ENCODE measurements around the gene CLDN2.

Gene CLDN2

DNA sequence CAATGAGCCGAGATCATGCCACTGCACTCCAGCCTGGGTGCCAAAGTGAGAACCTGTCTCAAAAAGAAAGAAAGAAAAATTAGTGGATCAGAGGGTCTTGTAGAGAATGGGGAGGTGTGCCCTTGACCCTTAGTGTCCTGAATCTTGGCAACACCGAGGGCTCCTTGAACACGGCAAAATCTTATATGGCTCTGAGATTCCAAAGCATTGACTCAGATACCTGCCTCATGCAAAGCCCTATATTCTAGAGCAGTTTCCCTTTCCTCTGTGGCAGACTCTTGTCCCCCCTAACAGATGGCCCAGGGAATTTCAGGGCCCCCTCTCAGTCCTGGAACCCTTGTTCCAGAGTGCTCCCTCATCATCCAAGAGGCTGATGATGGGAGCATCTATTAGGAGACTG is 6.8 kb downstream of the CLDN2 start:
- no peak for DNase-seq

DNA sequence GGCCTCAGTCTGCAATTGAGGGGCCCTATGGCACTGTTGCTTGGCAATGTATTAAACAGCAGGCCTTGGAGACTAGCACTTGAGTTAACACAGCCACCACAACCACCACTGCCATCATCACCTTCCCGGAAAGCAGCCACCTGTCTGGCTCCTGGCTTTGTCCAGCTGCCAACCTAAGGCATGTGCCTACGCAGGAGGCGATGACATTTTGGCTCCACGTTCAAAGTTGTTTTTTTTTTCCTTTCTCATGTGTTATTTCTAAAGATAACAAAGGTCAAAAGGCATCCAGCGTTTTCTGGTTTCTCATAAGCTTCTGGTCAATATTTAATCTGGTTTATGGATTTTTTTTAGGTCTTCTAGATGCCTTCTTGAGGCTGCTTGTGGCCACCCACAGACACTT is 7.5 kb downstream of the CLDN2 start:
- DNase-seq: no peak

DNA sequence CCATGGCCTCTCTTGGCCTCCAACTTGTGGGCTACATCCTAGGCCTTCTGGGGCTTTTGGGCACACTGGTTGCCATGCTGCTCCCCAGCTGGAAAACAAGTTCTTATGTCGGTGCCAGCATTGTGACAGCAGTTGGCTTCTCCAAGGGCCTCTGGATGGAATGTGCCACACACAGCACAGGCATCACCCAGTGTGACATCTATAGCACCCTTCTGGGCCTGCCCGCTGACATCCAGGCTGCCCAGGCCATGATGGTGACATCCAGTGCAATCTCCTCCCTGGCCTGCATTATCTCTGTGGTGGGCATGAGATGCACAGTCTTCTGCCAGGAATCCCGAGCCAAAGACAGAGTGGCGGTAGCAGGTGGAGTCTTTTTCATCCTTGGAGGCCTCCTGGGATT is 8.0 kb downstream of the CLDN2 start:
- DNase-seq: no peak

DNA sequence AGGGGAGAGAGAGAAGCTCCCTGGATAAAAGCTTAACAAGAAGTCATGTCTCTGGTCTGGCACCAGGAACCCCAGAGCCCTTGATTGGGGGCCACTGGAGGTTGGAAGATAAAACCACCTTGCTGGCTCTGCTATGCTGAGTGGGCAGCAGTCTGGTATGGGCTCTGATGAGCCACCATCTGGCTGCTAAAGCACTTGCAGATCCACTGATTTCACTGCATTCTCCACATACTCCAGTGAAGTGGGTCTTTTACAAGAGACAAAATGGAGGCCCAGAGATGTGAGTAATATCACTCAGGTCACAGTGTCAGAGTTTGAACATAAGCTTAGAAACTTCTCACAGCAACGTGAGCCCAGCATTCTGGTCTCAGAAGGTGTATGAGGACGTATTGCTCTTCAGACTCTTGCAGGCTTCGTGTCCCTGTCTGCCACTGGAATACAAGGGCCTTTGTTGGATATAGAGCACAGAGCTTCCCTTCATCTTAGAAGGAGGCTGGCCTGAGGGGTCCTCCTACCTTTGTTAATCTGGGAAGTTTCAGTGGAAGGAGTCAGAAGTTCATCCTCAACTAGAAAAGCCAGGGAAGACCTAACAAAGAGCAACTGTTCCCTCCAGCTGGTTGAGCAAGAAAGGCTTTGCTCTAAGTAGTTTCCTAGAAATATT is 11.8 kb downstream of the CLDN2 start:
- no peak for DNase-seq

DNA sequence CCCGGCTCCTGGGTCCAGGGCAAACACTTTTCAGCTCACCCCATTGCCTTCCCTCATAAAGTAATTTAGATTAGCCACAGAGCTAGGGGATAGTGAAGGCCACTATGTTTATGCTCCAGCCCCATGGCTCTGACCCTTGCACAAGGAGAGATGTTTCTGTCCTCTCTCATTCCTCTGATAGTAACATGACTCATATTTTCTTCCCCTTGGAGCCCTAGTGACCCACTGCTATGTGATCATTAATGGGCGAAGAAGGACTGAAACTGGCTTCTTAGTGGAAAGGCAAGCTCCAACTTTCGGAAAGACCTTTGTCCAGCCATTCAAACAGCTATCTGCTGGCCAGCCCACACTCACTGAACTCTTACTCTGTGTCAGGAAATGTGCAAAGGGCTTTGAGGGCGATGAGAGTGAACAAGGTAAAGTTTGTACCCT is 12.3 kb downstream of the CLDN2 start:
- DNase-seq: no peak

DNA sequence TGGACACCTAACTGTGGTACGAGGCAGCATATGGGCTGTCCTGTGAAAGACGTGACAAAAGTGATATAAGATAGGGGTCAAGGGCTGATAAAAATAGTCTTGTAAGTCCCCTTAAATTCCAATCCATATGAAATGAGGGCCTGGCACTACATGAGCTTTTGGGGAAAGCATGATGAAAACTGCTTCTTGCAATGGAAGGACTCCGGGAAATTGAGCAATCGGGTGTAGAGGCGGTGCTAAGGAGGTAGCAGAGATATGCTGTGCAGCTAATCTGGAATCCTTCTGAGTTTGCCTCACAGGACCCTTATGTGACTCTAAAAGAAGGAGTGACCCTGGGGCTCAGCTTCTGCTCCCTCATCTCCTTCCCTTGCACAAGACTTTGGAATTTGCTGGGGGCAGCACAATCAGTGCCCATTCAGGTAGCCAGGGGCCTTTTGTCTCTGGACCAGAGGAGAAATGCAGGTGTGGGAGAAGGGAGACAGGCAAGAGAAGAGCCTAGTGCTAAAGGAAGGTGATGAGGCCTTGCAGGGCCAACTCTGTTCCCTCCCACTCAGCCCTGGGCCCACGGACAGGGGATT is 12.8 kb downstream of the CLDN2 start:
- DNase-seq: no peak

DNA sequence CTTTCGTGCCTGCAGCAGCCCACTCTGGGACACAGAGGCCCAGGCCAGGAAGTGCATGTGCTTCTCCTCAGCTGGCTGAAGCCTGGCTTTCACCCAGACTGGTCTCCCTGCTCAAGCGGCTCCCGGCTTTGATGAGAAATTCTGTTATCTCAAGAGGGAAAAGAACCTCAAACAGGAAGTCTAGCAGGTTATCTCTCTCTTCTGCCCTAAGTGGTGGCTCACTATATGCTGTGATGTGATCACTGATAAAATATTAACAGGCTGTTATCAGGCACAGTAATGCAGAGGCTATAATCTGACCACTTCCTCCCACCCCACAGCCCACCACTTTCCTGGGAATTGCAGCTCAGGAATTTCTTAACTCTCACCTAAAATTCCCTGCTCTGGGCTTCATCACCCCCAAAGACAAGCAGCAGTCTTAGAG is 13.3 kb downstream of the CLDN2 start:
- DNase-seq: no peak

DNA sequence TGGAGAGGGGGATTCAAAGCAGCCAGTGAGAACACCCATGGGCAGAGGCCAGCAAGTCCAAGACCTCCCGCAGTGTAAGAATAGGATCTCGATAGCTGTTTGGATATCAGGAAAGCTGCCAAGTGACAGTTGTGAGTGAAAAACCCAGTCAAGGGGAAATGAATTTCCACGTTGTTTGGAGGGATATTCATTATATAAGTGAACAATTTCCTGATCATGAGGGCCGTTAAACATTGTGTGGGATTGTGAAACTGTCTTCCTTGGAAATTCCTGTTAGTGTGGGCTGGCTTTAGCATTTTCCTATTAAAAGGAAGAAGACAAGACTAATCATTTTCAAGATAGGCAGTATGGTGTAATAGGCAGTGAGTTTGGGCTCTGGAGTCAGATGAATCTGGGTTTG is 15.0 kb downstream of the CLDN2 start:
- DNase-seq: no peak

DNA sequence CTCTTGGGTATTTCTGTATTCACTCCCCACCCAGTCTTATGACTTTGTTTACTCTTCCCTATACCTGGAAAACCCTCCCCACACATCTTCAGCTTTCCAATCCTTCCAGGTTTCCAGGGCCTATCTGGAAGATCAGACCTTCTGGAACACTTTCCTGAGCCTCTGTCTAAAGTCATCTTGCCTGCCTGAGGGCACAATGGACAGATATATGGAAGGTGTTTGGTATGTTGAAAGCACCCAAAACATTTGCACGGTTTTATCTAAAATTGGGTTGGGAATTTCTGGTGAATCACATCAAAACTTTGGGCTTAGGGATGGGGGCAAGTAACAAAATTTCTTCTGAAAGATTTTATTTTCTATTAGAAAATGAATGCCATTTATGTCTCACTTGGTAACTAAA is 16.0 kb downstream of the CLDN2 start:
- DNase-seq: no peak

DNA sequence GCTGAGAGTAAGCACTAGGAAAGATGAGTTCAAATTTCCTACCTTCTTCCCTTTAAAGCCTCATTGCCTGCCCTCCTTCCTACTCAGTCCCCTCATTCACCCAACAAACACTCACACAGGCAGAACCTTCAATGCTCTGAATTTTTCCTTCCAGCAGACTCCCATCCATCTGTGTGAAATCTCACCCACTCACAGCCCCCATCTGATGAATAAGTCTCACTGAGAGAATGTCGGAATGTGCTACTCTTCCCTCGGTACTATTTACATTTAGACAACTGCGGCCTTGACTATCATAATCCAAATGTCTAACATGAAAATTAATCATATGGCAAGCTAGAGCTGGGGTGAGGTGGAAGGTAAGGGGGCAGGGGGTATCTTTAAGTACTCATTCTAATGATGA is 19.4 kb downstream of the CLDN2 start:
- DNase-seq: no peak

DNA sequence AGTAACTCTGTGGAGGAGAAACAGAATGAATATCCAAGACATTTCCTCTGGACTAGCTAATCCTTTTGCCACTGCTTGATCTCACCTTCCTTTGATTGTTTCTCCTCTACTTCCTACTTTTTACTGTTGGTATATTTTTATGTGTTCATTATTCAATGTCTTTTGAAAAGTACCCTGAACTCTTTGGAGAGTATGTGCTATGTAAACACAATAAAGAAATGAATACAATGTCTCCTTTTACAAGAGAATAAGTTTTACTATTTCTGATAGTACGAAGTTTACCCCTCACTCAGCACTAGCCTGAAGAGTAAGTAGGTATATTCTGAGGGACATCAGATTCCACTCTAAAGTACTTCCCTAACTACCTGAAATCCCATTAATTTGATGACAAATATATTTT is 19.9 kb downstream of the CLDN2 start:
- DNase-seq: no peak

DNA sequence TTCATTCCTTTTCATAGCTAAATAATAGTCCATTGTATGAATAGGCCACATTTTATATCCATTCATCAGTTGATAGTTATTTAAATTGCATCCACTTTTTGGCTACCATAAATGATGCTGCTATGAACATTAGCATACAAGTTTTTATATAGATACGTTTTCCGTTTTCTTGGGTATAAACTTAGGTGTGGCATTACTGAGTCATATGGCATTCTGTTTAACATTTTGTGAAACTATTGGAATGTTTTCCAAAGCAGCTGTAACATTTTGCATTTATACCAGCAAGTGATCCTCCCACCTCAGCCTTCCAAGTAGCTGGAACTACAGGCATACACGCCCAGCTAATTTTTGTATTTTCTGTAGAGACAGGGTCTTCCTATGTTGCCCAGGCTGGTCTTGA is 26.3 kb downstream of the CLDN2 start:
- DNase-seq: no peak

DNA sequence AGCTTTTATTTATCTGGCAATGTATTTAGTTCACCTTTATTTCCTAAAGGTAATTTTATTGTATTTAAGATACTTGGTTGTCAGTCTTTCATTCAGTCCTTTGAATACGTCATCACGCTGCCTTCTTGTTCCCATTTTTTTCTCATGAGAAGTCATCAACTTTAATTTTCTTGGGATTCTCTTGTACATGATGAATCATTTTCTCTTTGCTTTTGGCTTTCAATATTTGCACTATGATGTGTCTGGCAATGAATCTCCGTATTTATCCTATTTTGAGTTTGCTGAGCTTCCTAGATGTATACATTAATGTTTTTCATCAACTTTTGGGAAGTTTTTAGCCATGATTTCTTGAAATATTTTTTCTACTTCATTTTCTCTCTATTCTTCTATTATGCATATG is 28.4 kb downstream of the CLDN2 start:
- no peak for DNase-seq

DNA sequence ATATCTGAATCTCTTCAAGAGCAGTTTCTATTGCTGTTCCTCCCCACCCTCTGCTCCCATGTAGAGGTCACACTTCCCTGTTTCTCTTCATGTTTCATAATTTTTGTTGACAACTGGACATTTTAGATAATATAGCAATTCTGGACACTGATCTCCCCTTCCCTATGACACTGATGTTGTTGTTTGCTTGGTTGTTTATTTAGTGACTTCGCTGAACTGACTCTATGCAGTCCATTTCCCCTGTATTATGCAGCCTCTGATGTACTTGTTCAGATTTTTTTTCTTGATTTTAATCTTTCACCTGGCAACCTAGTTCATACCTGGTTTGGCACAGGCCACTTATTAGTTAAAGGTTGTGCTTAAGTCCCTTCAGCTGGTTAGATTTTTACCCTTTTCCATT is 29.2 kb downstream of the CLDN2 start:
- DNase-seq: no peak

DNA sequence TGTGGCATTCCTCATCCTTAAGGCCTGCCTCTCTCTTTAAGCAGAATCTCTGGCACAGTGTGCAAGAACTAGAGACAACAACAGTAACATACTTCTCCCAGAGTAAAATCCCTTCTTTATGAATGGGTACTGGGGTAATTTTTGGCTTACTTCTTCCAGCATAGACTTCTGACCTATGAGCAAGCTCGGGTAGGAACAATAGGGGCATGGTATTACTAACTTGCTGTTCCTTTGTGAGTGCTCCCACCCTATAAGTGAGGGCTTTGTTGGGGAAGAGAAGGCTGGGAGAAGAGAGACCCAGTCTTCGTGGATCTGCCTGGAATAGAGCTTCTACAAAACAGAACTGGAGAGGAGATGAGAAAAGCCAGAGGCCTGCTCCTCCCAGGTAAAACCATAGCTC is 30.2 kb downstream of the CLDN2 start:
- no peak for DNase-seq

DNA sequence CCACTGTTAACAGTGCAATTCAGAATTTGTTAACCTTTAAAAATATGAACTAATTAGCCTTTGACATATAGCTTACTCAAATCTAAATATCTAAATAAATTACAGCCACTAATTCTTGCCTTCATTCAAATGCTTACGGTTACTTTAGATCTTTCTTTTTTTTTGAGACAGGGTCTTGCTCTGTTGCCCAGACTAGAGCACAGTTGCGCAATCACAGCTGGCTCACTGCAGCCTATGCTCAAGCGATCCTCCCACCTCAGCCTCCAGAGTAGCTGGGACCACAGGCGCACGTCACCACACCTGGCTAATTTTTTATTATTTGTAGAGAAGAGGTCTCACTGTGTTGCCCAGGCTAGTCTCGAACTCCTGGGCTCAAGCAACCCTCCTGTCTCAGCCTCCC is 31.0 kb downstream of the CLDN2 start:
- no peak for DNase-seq

DNA sequence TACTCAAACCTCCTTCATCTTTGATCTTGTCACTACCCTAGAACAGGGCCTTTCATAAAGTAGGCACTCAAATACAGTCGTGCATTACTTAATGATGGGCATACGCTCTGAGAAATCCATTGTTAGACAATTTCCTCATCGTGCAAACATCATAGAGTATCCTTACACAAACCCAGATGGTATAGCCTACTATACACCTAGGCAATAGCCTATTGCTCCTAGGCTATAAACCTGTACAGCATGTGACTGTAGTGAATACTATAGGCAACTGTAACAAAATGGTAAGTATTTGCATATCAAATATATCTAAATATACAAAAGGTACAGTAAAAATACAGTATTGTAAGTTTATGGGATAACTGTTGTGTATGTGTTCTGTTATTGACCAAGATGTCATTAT is 31.9 kb downstream of the CLDN2 start:
- DNase-seq: no peak

DNA sequence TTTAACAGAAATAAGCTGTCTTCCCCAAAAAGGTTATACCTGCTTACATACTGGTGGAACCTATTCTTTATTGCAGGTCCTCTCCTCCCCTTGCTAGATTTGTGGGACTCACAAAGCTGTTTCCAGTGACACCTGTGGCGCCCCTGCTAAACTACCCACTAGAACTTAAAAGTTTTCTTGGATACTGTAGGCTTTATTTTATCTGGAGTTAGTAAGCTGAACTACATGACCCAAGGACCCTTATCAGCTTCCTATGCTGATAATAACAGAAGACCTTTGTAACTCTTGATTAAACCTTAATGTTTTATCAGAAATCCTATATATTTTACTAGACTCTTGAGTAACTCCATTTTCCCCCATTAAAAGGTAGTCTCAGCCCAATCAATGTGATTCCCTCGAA is 32.3 kb downstream of the CLDN2 start:
- DNase-seq: no peak

DNA sequence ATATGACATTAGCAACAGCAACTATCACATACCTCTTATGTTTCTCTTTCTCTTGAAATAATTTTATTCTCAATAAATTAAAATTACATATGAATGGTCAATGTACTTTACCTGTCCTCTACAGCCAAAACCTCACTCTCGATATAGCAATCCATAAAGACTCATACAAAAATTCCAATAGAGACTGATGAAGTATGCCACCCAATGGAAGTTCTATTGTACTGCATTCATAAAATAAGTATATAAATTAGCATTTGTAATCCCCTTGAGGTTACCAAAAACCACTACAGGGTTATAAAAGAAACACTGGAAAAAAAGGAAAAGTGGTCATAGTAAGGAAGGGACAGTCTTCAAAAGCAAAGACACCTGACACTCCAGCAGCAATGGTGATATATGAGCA is 32.8 kb downstream of the CLDN2 start:
- DNase-seq: no peak

DNA sequence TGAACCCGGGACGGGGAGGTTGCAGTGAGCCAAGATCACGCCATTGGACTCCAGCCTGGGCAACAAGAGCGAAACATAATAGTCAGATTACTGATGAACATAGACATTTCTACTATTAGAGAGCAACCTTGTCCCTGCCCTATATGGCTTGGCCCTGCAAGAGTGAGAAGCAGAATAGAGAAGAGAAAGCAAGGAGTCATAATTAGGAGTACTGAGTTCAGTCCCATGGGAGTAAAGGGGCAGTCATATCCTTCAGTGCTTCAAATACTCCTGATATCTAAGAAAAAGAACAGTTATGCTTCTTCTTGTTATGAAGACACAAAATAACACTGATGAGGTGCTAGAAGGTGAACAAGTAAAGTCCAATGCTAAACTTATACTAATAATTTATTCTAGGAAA is 33.8 kb downstream of the CLDN2 start:
- no peak for DNase-seq

DNA sequence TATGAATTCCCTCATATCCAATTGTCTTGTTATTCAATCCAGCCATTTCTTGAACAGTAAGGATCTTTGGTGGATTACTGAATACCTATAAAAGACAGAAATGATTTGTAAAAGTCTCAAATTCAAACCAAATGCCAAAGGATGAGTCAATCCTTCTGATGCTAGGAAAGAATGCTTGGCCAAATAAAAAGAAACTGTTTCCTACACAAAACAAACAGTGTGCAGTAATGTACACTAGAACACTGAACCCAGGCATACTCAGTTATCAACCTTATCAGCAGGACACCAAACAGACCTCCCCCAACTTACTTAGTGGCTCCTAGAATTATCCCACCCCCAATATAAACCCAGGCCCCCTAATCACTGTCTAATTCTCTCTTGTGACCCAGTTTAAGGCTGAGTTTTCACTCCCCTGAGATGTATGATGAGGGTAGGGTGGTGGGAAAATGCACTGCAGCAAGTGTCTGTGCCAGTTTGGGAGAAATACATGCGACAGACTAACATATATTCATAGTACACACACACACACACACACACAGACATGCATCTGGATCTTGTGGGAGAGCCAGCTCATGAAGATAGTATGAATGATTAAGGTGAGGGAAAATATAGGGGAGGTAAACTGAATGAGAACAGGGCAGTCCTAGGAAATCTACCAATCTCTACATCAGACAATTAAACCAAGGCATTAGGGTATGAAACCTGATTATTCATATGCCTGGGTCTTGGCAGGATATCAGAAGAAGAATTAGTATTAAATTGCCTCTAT is 35.0 kb downstream of the CLDN2 start:
- DNase-seq: no peak

DNA sequence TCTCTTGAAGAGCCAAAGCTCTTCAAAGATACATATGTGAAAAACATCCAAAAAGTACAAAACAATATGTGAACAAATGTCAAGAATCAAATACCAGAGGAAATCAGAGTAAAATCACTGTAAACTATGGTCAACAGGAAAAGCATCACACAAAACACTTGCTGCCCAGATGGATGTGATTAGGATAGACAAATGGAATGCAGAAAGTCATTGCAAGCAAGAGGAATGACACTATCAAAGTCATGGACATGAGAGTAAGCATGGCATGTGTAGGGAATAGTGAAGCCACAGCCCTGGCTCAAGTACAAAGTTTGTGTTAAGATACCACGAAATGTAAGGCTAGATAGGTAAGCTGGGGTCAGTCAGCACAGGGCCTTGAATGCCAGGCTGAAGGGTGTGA is 37.7 kb downstream of the CLDN2 start:
- no peak for DNase-seq

DNA sequence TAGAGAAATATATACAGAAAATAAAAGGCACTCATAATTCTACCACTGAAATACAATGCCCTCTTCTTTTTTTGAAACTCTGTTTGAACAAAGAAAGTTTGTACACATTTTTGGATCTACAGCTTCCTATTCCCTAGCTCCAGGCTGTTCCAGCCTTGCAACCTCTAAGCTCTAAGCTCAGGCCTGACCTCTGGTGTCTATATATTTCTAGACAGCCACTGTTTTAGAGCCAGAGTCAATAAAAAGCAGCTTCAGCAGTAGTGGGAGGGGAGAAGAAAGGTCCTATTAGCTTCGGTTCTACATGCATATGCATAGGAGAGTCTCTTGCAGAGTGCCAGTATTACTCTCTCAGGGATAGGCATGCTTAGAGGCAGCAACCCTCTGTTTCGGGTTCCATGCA is 39.7 kb downstream of the CLDN2 start:
- DNase-seq: no peak

DNA sequence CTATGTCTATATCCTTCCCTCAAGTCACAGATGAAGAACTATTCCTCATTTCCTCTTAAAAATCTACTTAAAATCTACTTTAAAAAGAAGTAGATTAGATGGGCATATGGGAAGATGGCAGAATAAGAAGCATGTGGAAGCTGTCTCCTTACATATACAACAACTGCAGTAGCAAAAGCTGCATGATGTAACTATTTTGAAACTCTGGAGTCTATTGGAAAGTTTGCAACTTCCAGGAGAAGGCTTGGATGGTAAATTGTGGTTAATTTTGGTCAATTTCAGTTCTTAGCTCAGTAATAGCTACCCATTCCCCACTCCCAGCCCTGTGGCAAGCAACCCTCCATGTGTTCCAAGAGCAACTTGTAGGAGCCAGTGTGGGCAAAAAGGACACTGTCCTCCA is 42.9 kb downstream of the CLDN2 start:
- no peak for DNase-seq

DNA sequence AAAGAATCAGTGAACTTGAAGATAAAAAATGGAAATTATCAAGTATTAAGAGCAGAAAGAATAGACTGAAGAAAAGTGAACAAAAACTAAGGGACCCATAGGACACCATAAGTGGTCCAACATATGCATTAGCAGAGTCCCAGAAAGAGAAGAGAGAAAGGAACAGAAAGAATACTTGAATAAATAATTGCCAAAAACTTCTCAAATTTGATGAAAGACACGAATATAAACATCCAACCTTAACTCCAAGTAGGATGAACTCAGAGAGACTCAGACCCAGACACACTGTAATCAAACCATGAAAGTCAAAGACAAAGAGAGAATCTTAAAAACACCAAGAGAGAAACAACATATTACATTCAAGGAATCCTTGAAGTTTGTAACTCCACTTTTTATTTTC is 44.1 kb downstream of the CLDN2 start:
- DNase-seq: no peak
